GOT3 (cell line): ENCODE results near the gene NCKAP5.

Source experiments
- DNase-seq: peaks from one replicate; lab custom pipeline; 2025; ENCODE audit warnings: mixed read lengths; lab: John Stamatoyannopoulos, UW

The NCKAP5 gene

GRCh38 chr2:132804051-132804450 lies 764.2 kb downstream of the NCKAP5 start:
- DNase-seq = no peak

- no peak for DNase-seq
These were observed 769.9 kb downstream of the NCKAP5 start for GRCh38 chr2:132798341-132798740.

GRCh38 chr2:132797556-132797955 lies 770.7 kb downstream of the NCKAP5 start:
- peak; percentile 5 for DNase-seq

GRCh38 chr2:132797071-132797470 lies 771.2 kb downstream of the NCKAP5 start:
- no peak for DNase-seq

GRCh38 chr2:132795220-132795619 lies 773.0 kb downstream of the NCKAP5 start:
- no peak for DNase-seq

GRCh38 chr2:132793532-132793931 lies 774.7 kb downstream of the NCKAP5 start:
- no peak for DNase-seq

GRCh38 chr2:132790207-132790785 lies 778.0 kb downstream of the NCKAP5 start:
- no peak for DNase-seq

- DNase-seq = no peak
These were observed 779.2 kb downstream of the NCKAP5 start for GRCh38 chr2:132789066-132789465.

GRCh38 chr2:132788310-132788838 lies 779.9 kb downstream of the NCKAP5 start:
- no peak for DNase-seq

GRCh38 chr2:132783883-132784282 lies 784.4 kb downstream of the NCKAP5 start:
- no peak for DNase-seq

- DNase-seq = no peak
These were observed 786.0 kb downstream of the NCKAP5 start for GRCh38 chr2:132782176-132782783.

GRCh38 chr2:132780651-132781050 lies 787.6 kb downstream of the NCKAP5 start:
- no peak for DNase-seq

GRCh38 chr2:132779206-132779721 lies 789.0 kb downstream of the NCKAP5 start:
- no peak for DNase-seq

GRCh38 chr2:132776287-132776686 lies 792.0 kb downstream of the NCKAP5 start:
- no peak for DNase-seq

GRCh38 chr2:132774189-132774588 lies 794.1 kb downstream of the NCKAP5 start:
- no peak for DNase-seq

- no peak for DNase-seq
These were observed 794.9 kb downstream of the NCKAP5 start for GRCh38 chr2:132773331-132773730.

- no peak for DNase-seq
These were observed 795.9 kb downstream of the NCKAP5 start for GRCh38 chr2:132772340-132772739.

GRCh38 chr2:132766573-132766972 lies 801.7 kb downstream of the NCKAP5 start:
- DNase-seq = no peak

- no peak for DNase-seq
These were observed 806.8 kb downstream of the NCKAP5 start for GRCh38 chr2:132761437-132761836.

- DNase-seq = no peak
These were observed 807.3 kb downstream of the NCKAP5 start for GRCh38 chr2:132760971-132761370.

- DNase-seq = no peak
These were observed 807.9 kb downstream of the NCKAP5 start for GRCh38 chr2:132760405-132760804.

GRCh38 chr2:132758995-132759394 lies 809.3 kb downstream of the NCKAP5 start:
- DNase-seq = no peak

- DNase-seq = no peak
These were observed 810.6 kb downstream of the NCKAP5 start for GRCh38 chr2:132757676-132758075.
